Ectodermal cell (in vitro differentiated cells): ENCODE data around the gene B3GALT4.

Source experiments
- H3K27ac ChIP-seq: 2 replicates; pipeline ENCODE4 v1.7.0; 2013; ENCODE audit warnings: mild to moderate bottlenecking, low read depth, low read length; ENCODE audit not compliant: insufficient read depth, poor library complexity, severe bottlenecking
- H3K27me3 ChIP-seq: 2 replicates; pipeline ENCODE4 v1.7.0; 2013; ENCODE audit warnings: mild to moderate bottlenecking, low read length; ENCODE audit not compliant: insufficient read depth, control insufficient read depth, poor library complexity, severe bottlenecking
- H3K36me3 ChIP-seq: one replicate; pipeline ENCODE4 v1.7.0; 2013; ENCODE audit warnings: low read length; ENCODE audit not compliant: control insufficient read depth, insufficient read depth
- H3K4me1 ChIP-seq: one replicate; pipeline ENCODE4 v1.7.0; 2013; ENCODE audit warnings: low read length; ENCODE audit not compliant: control insufficient read depth, insufficient read depth
- H3K4me3 ChIP-seq: 2 replicates; pipeline ENCODE4 v1.7.0; 2013; ENCODE audit warnings: low read depth, low read length, control low read depth; ENCODE audit not compliant: insufficient read depth
- H3K9me3 ChIP-seq: 2 replicates; pipeline ENCODE4 v1.7.0; 2013; ENCODE audit warnings: mild to moderate bottlenecking, low read length, moderate library complexity; ENCODE audit not compliant: control insufficient read depth
- WGBS, 2 experiments: methylation state at CpG; one replicate each; pipeline ENCODE4 v1.1.7; 2013; ENCODE audit warnings: missing lambda C conversion rate in 2 of 2; 5-methylcytosine and 5-hydroxymethylcytosine counted together

B3GALT4 gene

GRCh38 chr6:33294086-33294823, 17.3 kb downstream of the B3GALT4 start:
- H3K27ac ChIP-seq: no peak overlapping the region
- H3K9me3 ChIP-seq: no peaks in the 10 kb centered on the region
- H3K27me3 ChIP-seq: no peaks in the 10 kb centered on the region
- 90 to 92% methylated on average over 10 of the region's 10 CpGs for WGBS, 2 experiments
- H3K4me3 ChIP-seq: no peak overlapping the region
- peaks cover 17% of the 10 kb centered on the region for H3K36me3 ChIP-seq
- H3K4me1 ChIP-seq: peaks cover 6% of the 10 kb centered on the region

- H3K4me1 ChIP-seq: peaks cover 2% of the 10 kb centered on the region
- WGBS, 2 experiments: 94% methylated on average over 15 of the region's 15 CpGs
- H3K9me3 ChIP-seq: no peaks in the 10 kb centered on the region
- H3K27me3 ChIP-seq: no peaks in the 10 kb centered on the region
- H3K27ac ChIP-seq: no peak overlapping the region
- H3K4me3 ChIP-seq: no peak overlapping the region
- H3K36me3 ChIP-seq: peaks cover 17% of the 10 kb centered on the region
These were observed 18.9 kb downstream of the B3GALT4 start for GRCh38 chr6:33295621-33296369.

- no peak overlapping the region for H3K27ac ChIP-seq
- peak overlapping the region; percentile 46 for H3K4me3 ChIP-seq
- H3K36me3 ChIP-seq: peaks cover 6% of the 10 kb centered on the region
- peaks cover 2% of the 10 kb centered on the region for H3K4me1 ChIP-seq
- WGBS, 2 experiments: 68 to 75% methylated on average over 12 of the region's 12 CpGs
- H3K9me3 ChIP-seq: no peaks in the 10 kb centered on the region
- no peaks in the 10 kb centered on the region for H3K27me3 ChIP-seq
These were observed 20.0 kb downstream of the B3GALT4 start for GRCh38 chr6:33296797-33297405.

- H3K27me3 ChIP-seq: no peaks in the 10 kb centered on the region
- no peak overlapping the region for H3K27ac ChIP-seq
- peaks cover 2% of the 10 kb centered on the region for H3K4me1 ChIP-seq
- H3K4me3 ChIP-seq: peak overlapping the region; percentile 46
- peaks cover under 1% of the 10 kb centered on the region for H3K36me3 ChIP-seq
- no peaks in the 10 kb centered on the region for H3K9me3 ChIP-seq
- whole genome bisulfite sequencing, 2 experiments: 2% methylated on average over 16 of the region's 16 CpGs
These were observed 20.6 kb downstream of the B3GALT4 start for GRCh38 chr6:33297406-33297955.

- peak overlapping the region; percentile 82 for H3K27ac ChIP-seq
- WGBS, 2 experiments: 0 to 1% methylated on average over 35 to 36 of the region's 42 CpGs
- H3K4me1 ChIP-seq: peaks cover 2% of the 10 kb centered on the region
- peak overlapping the region; percentile 88 for H3K4me3 ChIP-seq
- no peaks in the 10 kb centered on the region for H3K36me3 ChIP-seq
- H3K9me3 ChIP-seq: no peaks in the 10 kb centered on the region
- no peaks in the 10 kb centered on the region for H3K27me3 ChIP-seq
These were observed 21.2 kb downstream of the B3GALT4 start for GRCh38 chr6:33297956-33298772.

- no peaks in the 10 kb centered on the region for H3K27me3 ChIP-seq
- peaks cover 2% of the 10 kb centered on the region for H3K4me1 ChIP-seq
- H3K4me3 ChIP-seq: peak within 1 kb of the TSS; percentile 88
- H3K36me3 ChIP-seq: no peaks in the 10 kb centered on the region
- peak within 1 kb of the TSS; percentile 97 for H3K27ac ChIP-seq
- no peaks in the 10 kb centered on the region for H3K9me3 ChIP-seq
- 0 to 1% methylated on average over 34 of the region's 34 CpGs for WGBS, 2 experiments
These were observed 21.9 kb downstream of the B3GALT4 start, which contains the start of gene RGL2 for GRCh38 chr6:33298773-33299236. Gene RGL2 (minus strand): TSS chr6:33298942. CDS start chr6:33298610, 332 bp downstream.

- Histone ChIP-seq H3K36me3 (no peaks in the 10 kb centered on the region), H3K27me3 (no peaks in the 10 kb centered on the region), H3K27ac (peak overlapping the region; percentile 97), H3K4me1 (peaks cover 2% of the 10 kb centered on the region), H3K9me3 (no peaks in the 10 kb centered on the region), H3K4me3 (peak overlapping the region; percentile 88)
- WGBS, 2 experiments: 0% methylated on average over 54 of the region's 54 CpGs
These were observed 22.5 kb downstream of the B3GALT4 start for GRCh38 chr6:33299237-33299944.

GRCh38 chr6:33301877-33302276, 25.0 kb downstream of the B3GALT4 start:
- Histone ChIP-seq H3K4me1 (peaks cover 2% of the 10 kb centered on the region), H3K36me3 (no peaks in the 10 kb centered on the region), H3K27ac (no peak overlapping the region), H3K27me3 (no peaks in the 10 kb centered on the region), H3K4me3 (no peak overlapping the region), H3K9me3 (no peaks in the 10 kb centered on the region)
- WGBS, 2 experiments: 93 to 96% methylated on average over 2 to 3 of the region's 3 CpGs

- Histone ChIP-seq H3K27ac (no peak overlapping the region), H3K4me1 (no peaks in the 10 kb centered on the region), H3K9me3 (no peaks in the 10 kb centered on the region), H3K27me3 (no peaks in the 10 kb centered on the region), H3K36me3 (no peaks in the 10 kb centered on the region), H3K4me3 (no peak overlapping the region)
- 91 to 93% methylated on average over 16 of the region's 16 CpGs for WGBS, 2 experiments
These were observed 27.3 kb downstream of the B3GALT4 start for GRCh38 chr6:33304216-33304615.
